Measurements from ENCODE around the gene WDR75.

Gene WDR75

GRCh38 chr2:189488008-189488310, 46.7 kb downstream of the WDR75 start:
- H3K27ac ChIP-seq (replicated peaks), result no peak overlapping the region
- no peak for DNase-seq (ENCODE audit: low read depth in 1 of 2, low spot score in 1 of 2)
- no peak overlapping the region for H3K4me3 ChIP-seq (replicated peaks; ENCODE audit: insufficient read depth, low read length)
- TF ChIP-seq REST (IDR thresholded peaks at IDR 0.05; ENCODE audit: insufficient replicate concordance, low read depth) (no peak), SPI1 (IDR thresholded peaks at IDR 0.05; ENCODE audit: borderline replicate concordance, low read depth) (no peak), CTCF (IDR thresholded peaks at IDR 0.05; ENCODE audit: insufficient read depth, low read length) (no peak), GABPA (IDR thresholded peaks at IDR 0.05; ENCODE audit: low read depth) (no peak), POLR2AphosphoS5 (IDR thresholded peaks at IDR 0.05; ENCODE audit: low read depth) (no peak)
- H3K27me3 ChIP-seq (ENCODE audit: insufficient read depth, poor library complexity, severe bottlenecking), result no peaks in the 10 kb centered on the region

GRCh38 chr2:189492451-189492850, 51.2 kb downstream of the WDR75 start:
- H3K4me3 ChIP-seq (replicated peaks; ENCODE audit: insufficient read depth, low read length), result no peak overlapping the region
- no peaks in the 10 kb centered on the region for H3K27me3 ChIP-seq (ENCODE audit: insufficient read depth, poor library complexity, severe bottlenecking)
- DNase-seq (ENCODE audit: low read depth in 1 of 2, low spot score in 1 of 2), result no peak
- no peak overlapping the region for H3K27ac ChIP-seq (replicated peaks)
- no peak for TF ChIP-seq REST (IDR thresholded peaks at IDR 0.05; ENCODE audit: insufficient replicate concordance, low read depth)
- TF ChIP-seq CTCF (IDR thresholded peaks at IDR 0.05; ENCODE audit: insufficient read depth, low read length), result no peak
- TF ChIP-seq POLR2AphosphoS5 (IDR thresholded peaks at IDR 0.05; ENCODE audit: low read depth), result no peak
- TF ChIP-seq GABPA (IDR thresholded peaks at IDR 0.05; ENCODE audit: low read depth), result no peak

GRCh38 chr2:189498205-189498604, 56.9 kb downstream of the WDR75 start:
- H3K27me3 ChIP-seq (ENCODE audit: insufficient read depth, poor library complexity, severe bottlenecking), result no peaks in the 10 kb centered on the region
- DNase-seq (ENCODE audit: low read depth in 1 of 2, low spot score in 1 of 2), result no peak
- TF ChIP-seq CTCF (IDR thresholded peaks at IDR 0.05; ENCODE audit: insufficient read depth, low read length) (no peak), REST (IDR thresholded peaks at IDR 0.05; ENCODE audit: insufficient replicate concordance, low read depth) (no peak), GABPA (IDR thresholded peaks at IDR 0.05; ENCODE audit: low read depth) (no peak), POLR2AphosphoS5 (IDR thresholded peaks at IDR 0.05; ENCODE audit: low read depth) (no peak), SPI1 (IDR thresholded peaks at IDR 0.05; ENCODE audit: borderline replicate concordance, low read depth) (no peak)
- H3K4me3 ChIP-seq (replicated peaks; ENCODE audit: insufficient read depth, low read length), result no peak overlapping the region
- no peak overlapping the region for H3K27ac ChIP-seq (replicated peaks)

All from HL-60 (cell line).